ENCODE measurements around the gene SPATA1. TPM values are rescaled to one million over a fixed set of nuclear protein-coding genes. Genes with fewer than 3 reads are reported as not detected.

Gene SPATA1
- total and polyA plus RNA-seq, 2 of the 13 experiments (the other 11 are each of a cell fraction or from before 2014, with no cell fraction given), result 0.70 to 1.4 TPM

GRCh38 chr1:84573967-84574842 lies 68.0 kb downstream of the SPATA1 start, which contains the start of gene CTBS (continued):
- TF ChIP-seq SP1 (IDR thresholded peaks at IDR 0.05) (no peak), SP1 (CRISPR knock-in tag; IDR thresholded peaks at IDR 0.05) (peak; percentile 74; the same call in 1 of the 2 replicates), ZFX (CRISPR knock-in tag; IDR thresholded peaks at IDR 0.05; ENCODE audit: low read depth) (peak; percentile 93), NR3C1 (CRISPR knock-in tag; IDR thresholded peaks at IDR 0.05) (no peak), HNF1B (CRISPR knock-in tag; IDR thresholded peaks at IDR 0.05) (0 out of 2 replicates have a peak, but pooled peaks have one; percentile 35), ZSCAN21 (CRISPR knock-in tag; IDR thresholded peaks at IDR 0.05; ENCODE audit: borderline replicate concordance) (peak; percentile 56; the same call in 1 of the 2 replicates), IKZF4 (CRISPR knock-in tag; IDR thresholded peaks at IDR 0.05; ENCODE audit: borderline replicate concordance, low read depth, not compliant biosample characterization) (peak; percentile 83), ZFP91 (CRISPR knock-in tag; IDR thresholded peaks at IDR 0.05; ENCODE audit: borderline replicate concordance) (peak; percentile 68; the same call in 1 of the 2 replicates), ZNF331 (CRISPR knock-in tag; IDR thresholded peaks at IDR 0.05) (peak; percentile 58; the same call in 1 of the 2 replicates), LCORL (IDR thresholded peaks at IDR 0.05) (no peak), LCORL (CRISPR knock-in tag; IDR thresholded peaks at IDR 0.05) (no peak; the same call in 1 of the 2 replicates), ZNF224 (CRISPR knock-in tag; IDR thresholded peaks at IDR 0.05) (0 out of 2 replicates have a peak, but pooled peaks have one; percentile 77), RBFOX2 (IDR thresholded peaks at IDR 0.05; ENCODE audit: low read depth, low read length) (peak; percentile 96), ZNF281 (CRISPR knock-in tag; IDR thresholded peaks at IDR 0.05; ENCODE audit: borderline replicate concordance) (peak; percentile 16; the same call in 1 of the 2 replicates), KDM5B (CRISPR knock-in tag; IDR thresholded peaks at IDR 0.05; ENCODE audit: borderline replicate concordance) (peak; percentile 76; the same call in 1 of the 2 replicates), ZBTB26 (CRISPR knock-in tag; IDR thresholded peaks at IDR 0.05; ENCODE audit: borderline replicate concordance) (no peak; the same call in 1 of the 2 replicates), ATF6 (CRISPR knock-in tag; conservative IDR thresholded peaks at IDR 0.05) (no peak), ZNF460 (CRISPR knock-in tag; IDR thresholded peaks at IDR 0.05; ENCODE audit: borderline replicate concordance) (no peak)
